ENCODE measurements around the gene CLECL1.

Gene CLECL1

GRCh38 chr12:9731393-9731792, 1.5 kb downstream of the CLECL1 start:
- H3K4me3 ChIP-seq (ENCODE audit: low read depth, low read length), result no peak overlapping the region

DNA sequence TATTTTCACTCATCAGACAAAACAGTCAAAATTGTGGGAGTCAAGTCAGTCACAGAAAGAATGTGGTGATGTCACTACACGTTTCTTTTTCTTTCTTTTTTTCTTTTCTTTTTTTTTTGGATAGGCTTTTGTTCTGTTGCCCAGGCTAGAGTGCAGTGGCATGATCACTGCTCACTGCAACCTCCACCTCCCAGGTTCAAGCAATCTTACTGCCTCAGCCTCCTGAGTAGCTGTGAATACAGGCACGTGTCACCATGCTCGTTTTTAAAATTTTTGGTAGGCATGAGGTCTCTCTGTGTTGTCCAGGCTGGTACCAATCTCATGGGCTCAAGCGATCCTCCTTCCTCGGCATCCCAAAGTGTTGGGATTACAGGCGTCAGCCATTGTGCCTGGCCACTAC, 2.3 kb downstream of the CLECL1 start:
- H3K4me3 ChIP-seq (ENCODE audit: low read depth, low read length), result no peak overlapping the region
- no peak for TF ChIP-seq CTCF (IDR thresholded peaks at IDR 0.05; ENCODE audit: control insufficient read depth, extremely low read depth, insufficient read depth)
- DNase-seq (ENCODE audit: low read depth), result no peak

More at GRCh38 chr12:9731393-9731792, 1.5 kb downstream of the CLECL1 start:
- DNase-seq (ENCODE audit: low read depth), result no peak
- TF ChIP-seq CTCF (IDR thresholded peaks at IDR 0.05; ENCODE audit: control insufficient read depth, extremely low read depth, insufficient read depth), result no peak

GRCh38 chr12:9730011-9730410, 2.9 kb downstream of the CLECL1 start:
- no peak for TF ChIP-seq CTCF (IDR thresholded peaks at IDR 0.05; ENCODE audit: control insufficient read depth, extremely low read depth, insufficient read depth)
- no peak overlapping the region for H3K4me3 ChIP-seq (ENCODE audit: low read depth, low read length)
- DNase-seq (ENCODE audit: low read depth), result no peak

DNA sequence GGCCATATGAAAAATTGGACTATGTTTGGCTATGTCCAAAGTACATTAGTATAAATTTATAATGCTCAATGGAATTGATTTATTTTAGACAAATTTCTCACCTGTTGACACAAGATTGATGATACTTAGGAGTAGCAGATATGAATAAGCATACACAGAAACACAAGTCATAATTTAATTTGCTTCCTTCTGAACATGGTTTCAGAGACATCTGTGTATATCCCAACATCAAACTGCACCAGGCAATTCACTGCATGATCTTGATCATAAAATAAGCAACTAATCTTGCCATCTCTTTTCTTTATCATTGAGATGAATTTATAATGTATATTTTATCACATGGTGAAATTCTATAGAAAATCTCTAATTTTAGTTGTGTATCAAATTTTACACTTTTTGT, 3.8 kb downstream of the CLECL1 start:
- H3K4me3 ChIP-seq (ENCODE audit: low read depth, low read length), result no peak overlapping the region
- no peak for DNase-seq (ENCODE audit: low read depth)
- no peak for TF ChIP-seq CTCF (IDR thresholded peaks at IDR 0.05; ENCODE audit: control insufficient read depth, extremely low read depth, insufficient read depth)

DNA sequence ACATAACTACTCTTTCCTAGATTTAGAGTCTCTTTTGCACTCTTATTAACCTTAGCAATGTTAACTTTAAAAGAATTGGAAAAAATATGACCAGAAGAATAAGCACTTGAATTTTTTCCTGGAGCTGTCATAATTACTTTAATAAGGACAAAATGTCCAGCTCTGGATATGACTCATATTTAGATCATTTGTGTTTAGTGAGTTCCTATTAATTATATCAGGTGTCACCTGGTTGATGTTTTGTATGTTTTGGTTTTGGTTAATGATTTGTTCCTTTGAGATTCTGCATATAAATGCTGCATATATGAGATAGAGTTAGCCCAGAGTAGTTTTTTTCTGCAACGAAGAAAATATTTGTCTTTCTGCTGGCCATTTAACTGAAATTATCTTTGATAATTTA, 5.1 kb downstream of the CLECL1 start:
- H3K4me3 ChIP-seq (ENCODE audit: low read depth, low read length), result no peak overlapping the region
- DNase-seq (ENCODE audit: low read depth), result no peak
- TF ChIP-seq CTCF (IDR thresholded peaks at IDR 0.05; ENCODE audit: control insufficient read depth, extremely low read depth, insufficient read depth), result no peak

- no peak for DNase-seq (ENCODE audit: low read depth)
- TF ChIP-seq CTCF (IDR thresholded peaks at IDR 0.05; ENCODE audit: control insufficient read depth, extremely low read depth, insufficient read depth), result no peak
- no peak overlapping the region for H3K4me3 ChIP-seq (ENCODE audit: low read depth, low read length)
These were observed 7.6 kb downstream of the CLECL1 start for GRCh38 chr12:9725213-9725870.

- H3K4me3 ChIP-seq (ENCODE audit: low read depth, low read length), result no peak overlapping the region
- no peak for DNase-seq (ENCODE audit: low read depth)
- TF ChIP-seq CTCF (IDR thresholded peaks at IDR 0.05; ENCODE audit: control insufficient read depth, extremely low read depth, insufficient read depth), result no peak
These were observed 8.9 kb downstream of the CLECL1 start for GRCh38 chr12:9724023-9724422.

Measured in LNCaP clone FGC (cell line).